GM13977 (cell line): ENCODE data around the gene CPE.
"Not testable (repeated sequence)": the region's sequence is repeated elsewhere in the genome, so short reads cannot be mapped to it uniquely, and the experiment has no call there.

ENCODE experiments used
- DNase-seq: peaks from one replicate; pipeline ENCODE4 v3.0.0; 2012; ENCODE audit warnings: low spot score
- in situ Hi-C: fragments of 300-500 bp; cut with MboI; formaldehyde crosslinking; loops from one replicate; pipeline ENCODE4 v1.12.0; 2022; ENCODE audit warnings: low sequenced_read_pairs, low pct_unique_long_range_greater_than_20kb, mixed read lengths, inconsistent platforms; ENCODE audit not compliant: unreplicated experiment
- TF ChIP-seq, protein P1 (sequence below): IDR thresholded peaks from 2 replicates; pipeline ENCODE4 v1.5.1; 2012; ENCODE audit warnings: mild to moderate bottlenecking, control low read depth; ENCODE audit not compliant: insufficient read depth; ENCODE audit errors: extremely low read depth, missing control alignments

CPE gene

GRCh38 chr4:165449333-165449732, 70.5 kb downstream of the CPE start:
- TF ChIP-seq, protein P1, sequence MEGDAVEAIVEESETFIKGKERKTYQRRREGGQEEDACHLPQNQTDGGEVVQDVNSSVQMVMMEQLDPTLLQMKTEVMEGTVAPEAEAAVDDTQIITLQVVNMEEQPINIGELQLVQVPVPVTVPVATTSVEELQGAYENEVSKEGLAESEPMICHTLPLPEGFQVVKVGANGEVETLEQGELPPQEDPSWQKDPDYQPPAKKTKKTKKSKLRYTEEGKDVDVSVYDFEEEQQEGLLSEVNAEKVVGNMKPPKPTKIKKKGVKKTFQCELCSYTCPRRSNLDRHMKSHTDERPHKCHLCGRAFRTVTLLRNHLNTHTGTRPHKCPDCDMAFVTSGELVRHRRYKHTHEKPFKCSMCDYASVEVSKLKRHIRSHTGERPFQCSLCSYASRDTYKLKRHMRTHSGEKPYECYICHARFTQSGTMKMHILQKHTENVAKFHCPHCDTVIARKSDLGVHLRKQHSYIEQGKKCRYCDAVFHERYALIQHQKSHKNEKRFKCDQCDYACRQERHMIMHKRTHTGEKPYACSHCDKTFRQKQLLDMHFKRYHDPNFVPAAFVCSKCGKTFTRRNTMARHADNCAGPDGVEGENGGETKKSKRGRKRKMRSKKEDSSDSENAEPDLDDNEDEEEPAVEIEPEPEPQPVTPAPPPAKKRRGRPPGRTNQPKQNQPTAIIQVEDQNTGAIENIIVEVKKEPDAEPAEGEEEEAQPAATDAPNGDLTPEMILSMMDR, result no peak
- no peak for DNase-seq
- in situ Hi-C loops, result no loop called here

DNA sequence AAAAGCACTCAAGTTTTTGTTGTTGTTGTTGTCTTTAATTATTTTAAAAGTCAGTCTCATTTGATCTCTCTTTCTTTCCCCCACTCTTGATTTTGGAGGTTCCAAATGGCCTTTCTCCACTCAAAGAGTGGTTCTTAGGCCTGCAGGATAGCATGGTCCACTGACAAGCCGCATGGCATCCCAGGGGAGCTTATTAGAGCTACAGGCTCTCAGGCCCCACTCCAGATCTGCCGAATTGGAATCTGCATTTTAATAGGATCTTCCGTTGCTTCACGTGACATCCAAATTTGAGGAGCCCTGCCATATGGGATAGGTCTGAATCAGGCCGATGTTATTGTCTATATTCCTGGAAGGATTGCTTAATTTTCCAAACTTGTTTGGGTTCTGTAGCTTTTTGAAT, 72.1 kb downstream of the CPE start:
- in situ Hi-C loops, result loop anchor here (25.0 kb wide), 1 partner anchor 689 kb away; the partner anchor contains the start of gene SMIM31
- TF ChIP-seq, protein P1, result no peak
- DNase-seq, result no peak

DNA sequence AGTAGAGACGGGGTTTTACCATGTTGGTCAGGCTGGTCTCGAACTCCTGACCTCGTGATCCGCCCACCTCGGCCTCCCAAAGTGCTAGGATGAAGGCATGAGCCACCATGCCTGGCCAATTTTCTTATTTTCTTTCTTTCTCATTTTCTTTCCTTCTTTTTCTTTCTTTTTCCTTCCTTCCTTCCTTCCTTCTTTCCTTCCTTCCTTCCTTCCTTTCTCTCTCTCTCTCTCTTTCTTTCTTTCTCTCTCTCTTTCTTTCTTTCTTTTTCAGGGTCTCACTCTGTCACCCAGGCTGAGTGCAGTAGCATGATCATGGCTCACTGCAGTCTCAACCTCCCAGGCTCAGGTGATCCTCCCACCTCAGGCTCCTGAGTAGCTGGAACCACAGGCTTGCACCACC, 74.3 kb downstream of the CPE start:
- in situ Hi-C loops, result loop anchor here (25.0 kb wide), 1 partner anchor 691 kb away; the partner anchor contains the start of gene SMIM31
- DNase-seq, result not testable (repeated sequence)

- in situ Hi-C loops, result loop anchor here (25.0 kb wide), 1 partner anchor 692 kb away; the partner anchor contains the start of gene SMIM31
- TF ChIP-seq, protein P1, result no peak
- no peak for DNase-seq
These were observed 75.6 kb downstream of the CPE start for GRCh38 chr4:165454426-165454825.

DNA sequence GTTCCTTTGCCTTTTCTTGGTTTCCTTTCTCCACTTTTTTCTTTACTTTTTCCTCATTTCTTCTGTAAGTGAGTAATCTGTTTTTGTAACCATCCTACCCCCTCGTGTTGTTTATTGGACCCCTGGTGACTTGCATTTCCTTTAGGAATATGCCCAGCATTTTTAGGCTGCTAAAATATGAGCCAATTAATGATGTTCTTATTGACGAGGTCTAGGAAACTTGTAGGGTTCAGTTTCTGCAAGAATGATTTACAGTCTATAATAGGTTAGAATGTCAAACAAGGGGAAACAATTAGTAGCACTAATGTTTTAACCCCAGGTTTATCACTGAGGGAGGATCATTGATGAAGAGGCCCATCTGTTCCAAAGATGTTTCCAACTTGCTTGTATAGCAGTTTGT, 79.0 kb downstream of the CPE start:
- DNase-seq, result no peak
- in situ Hi-C loops, result loop anchor here (25.0 kb wide), 1 partner anchor 695 kb away; the partner anchor contains the start of gene SMIM31
- TF ChIP-seq, protein P1, result no peak

DNA sequence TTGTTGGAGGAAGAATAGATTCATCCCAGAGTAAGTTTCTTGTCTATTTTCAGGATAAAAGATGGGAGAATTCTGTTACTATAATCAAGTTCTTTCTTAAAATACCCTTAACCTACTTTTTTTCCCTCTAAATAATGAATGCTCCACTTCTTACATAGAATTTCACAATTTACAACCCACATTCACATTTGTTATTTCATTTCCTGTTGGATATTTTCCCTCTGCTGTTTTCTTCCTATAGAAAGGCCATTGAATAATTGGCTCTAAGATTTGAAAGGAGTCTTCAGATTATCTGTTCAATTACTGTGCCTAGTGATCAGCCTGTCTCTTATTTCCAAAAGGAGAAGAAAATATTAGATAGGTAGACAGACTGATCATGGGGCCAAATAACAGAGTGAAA, 79.7 kb downstream of the CPE start:
- TF ChIP-seq, protein P1, result no peak
- DNase-seq, result no peak
- in situ Hi-C loops, result loop anchor here (25.0 kb wide), 1 partner anchor 696 kb away; the partner anchor contains the start of gene SMIM31

- in situ Hi-C loops, result loop anchor here (5.0 to 25.0 kb wide), 2 partner anchors 339 to 699 kb away; partner anchors contain the start of gene SMIM31
- TF ChIP-seq, protein P1, result no peak
- no peak for DNase-seq
These were observed 82.5 kb downstream of the CPE start for GRCh38 chr4:165461159-165461821.
